HG03432 (cell line): ENCODE measurements around the gene MAP10.

ENCODE experiments used
- ATAC-seq: cut with Tn5 transposase; IDR thresholded peaks from one replicate; pipeline ENCODE4 v1.9.1; 2021; ENCODE audit warnings: mild to moderate bottlenecking, moderate library complexity; ENCODE audit not compliant: unreplicated experiment

MAP10 gene

DNA sequence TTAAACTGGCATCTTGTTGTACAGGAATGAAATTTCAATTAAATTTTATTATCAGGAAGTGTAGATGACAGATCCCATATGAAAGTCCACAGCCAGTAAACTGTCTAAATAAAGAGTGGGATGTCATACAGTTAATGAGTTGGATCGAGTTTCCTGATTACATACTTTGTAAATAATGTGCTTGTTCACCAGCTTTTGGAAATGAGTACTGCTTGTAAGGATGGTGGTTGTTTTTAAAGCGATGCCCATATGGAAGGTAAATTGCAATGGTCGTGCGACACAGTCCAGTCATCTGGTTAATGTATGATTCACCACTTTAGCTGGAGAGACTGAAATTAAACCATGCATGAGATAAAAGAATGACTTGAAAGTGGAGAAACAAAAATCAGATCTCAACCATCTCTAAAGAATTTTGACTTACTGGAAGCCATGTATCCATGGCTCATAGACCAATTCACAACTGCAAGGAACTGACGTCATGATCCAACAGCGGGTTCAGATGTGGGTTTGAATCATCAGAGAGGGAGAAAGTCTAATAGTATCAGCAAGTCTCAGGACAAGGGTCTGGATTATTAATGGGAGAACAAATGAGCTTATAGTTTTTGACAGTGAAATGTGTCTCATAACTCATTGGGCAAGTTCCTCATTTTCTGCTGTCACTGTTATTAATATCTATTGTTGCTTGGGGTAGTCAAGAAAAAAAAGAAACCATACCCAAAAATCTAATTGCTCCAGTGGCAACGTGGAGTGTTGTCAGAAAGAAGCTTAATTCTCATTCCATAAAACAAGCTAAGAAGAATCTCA lies 49.0 kb downstream of the MAP10 start:
- no peak for ATAC-seq

DNA sequence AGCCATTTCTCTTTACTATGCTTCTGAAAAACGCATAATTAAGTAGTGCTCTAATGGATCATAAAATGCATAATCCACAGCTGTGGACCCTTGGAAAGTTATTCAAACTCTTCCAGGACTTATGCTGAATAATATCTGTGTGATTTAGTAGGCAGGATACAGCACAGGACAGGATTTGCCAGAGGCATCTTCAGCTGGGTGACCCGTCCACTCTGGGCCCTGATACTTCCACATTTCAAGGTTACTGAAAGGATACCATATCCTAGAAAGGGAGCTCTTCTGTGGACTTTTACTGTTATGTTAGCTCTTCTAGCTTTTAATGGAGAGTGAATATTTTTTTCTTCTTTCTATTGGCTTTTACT lies 49.6 kb downstream of the MAP10 start:
- no peak for ATAC-seq

GRCh38 chr1:232856541-232856940 lies 51.3 kb downstream of the MAP10 start:
- no peak for ATAC-seq
